ENCODE results near the gene ADH4. TPM values are rescaled to one million over a fixed set of nuclear protein-coding genes. Genes with fewer than 3 reads are reported as not detected.

The ADH4 gene
- total and polyA plus RNA-seq, 10 of the 15 experiments (the other 5 are each of a cell fraction or from before 2014, with no cell fraction given): not detected

DNA sequence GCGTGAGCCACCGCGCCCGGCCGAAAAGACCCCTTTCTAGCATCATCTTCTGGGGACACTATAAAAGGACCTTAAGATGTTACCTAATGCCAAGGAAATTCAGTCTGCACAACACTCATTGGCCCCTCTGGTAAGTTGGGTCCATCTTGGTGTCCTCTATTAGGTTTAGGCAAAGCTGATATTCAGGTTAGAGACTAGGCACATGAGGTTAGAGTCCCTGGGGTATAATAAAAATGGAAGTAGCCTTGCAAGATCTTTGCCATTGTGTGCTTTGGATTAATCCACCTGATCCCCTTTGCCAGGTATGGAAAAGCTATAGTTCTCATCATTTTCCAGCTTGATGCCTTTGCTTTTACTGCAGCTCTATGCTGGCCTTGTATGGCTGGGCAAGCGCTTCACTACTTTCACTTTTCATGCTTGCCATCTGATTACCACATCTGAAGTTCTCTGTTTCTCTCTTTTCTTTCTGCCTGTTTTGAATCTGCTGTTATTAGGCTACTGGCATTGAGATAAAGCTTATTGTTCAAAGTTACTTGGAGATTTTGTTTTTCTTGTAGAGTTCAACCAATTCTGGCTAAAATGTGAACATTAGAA lies 5.4 kb upstream of the ADH4 start:
- 0% methylated on average over 2 of the region's 6 CpGs for WGBS (ENCODE audit: insufficient coverage, insufficient replicate concordance, low lambda C conversion rate, missing lambda C conversion rate)
- SMC1A ChIA-PET (ENCODE audit: uncharacterized antibody, unreplicated experiment): no interaction called here

DNA sequence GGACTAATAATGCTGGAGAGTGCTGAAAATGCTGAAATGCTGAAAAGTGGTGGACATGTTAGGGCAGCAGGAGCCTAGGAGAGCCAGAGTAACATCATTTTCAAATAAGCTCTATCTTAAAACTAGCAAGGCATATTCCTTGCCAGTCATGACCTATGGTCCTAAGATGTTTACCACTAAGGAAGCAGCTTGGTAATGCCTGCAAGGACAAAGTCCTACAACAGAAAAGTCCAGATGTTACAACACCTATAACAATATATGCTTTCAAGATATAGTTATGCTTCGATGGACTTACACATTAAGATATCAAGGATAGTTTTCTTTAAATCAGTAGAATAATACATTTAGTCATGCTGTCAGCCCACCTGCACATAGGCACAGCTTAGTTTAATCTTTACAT lies 4.5 kb upstream of the ADH4 start:
- ChIA-PET CTCF (no interaction called here), SMC1A (ENCODE audit: uncharacterized antibody, unreplicated experiment) (no interaction called here), RAD21 (ENCODE audit: unreplicated experiment) (no interaction called here), POLR2A (no interaction called here)
- intact Hi-C loops (cut with micrococcal nuclease; ENCODE audit: unreplicated experiment) (no loop called here), in situ Hi-C loops (cut with MboI) (no loop called here)
- no peak overlapping the region for H3K9ac ChIP-seq (ENCODE audit: control insufficient read depth, insufficient read depth, low read length)
- no peaks in the 10 kb centered on the region for H3K27me3 ChIP-seq (replicated peaks in 1 of 2; ENCODE audit: control insufficient read depth in 2 of 2, insufficient read depth in 2 of 2, low read length in 1 of 2)
- H3K4me3 ChIP-seq: no peak overlapping the region
- TF ChIP-seq SP1 (IDR thresholded peaks at IDR 0.05; ENCODE audit: low read depth, low read length) (no peak), CBX3 (IDR thresholded peaks at IDR 0.05; ENCODE audit: borderline replicate concordance, low read depth) (no peak), POLR2A (IDR thresholded peaks at IDR 0.05; ENCODE audit: low read depth, low read length) (no peak), TARDBP (IDR thresholded peaks at IDR 0.05; ENCODE audit: borderline replicate concordance) (no peak), CEBPB (IDR thresholded peaks at IDR 0.05; ENCODE audit: borderline replicate concordance in 1 of 2, low read depth in 2 of 2, low read length in 2 of 2) (no peak), ATF7 (IDR thresholded peaks at IDR 0.05; ENCODE audit: low read depth) (no peak), HCFC1 (IDR thresholded peaks at IDR 0.05; ENCODE audit: low read length) (no peak), MTA2 (IDR thresholded peaks at IDR 0.05; ENCODE audit: low read depth) (no peak), ZNF207 (IDR thresholded peaks at IDR 0.05; ENCODE audit: borderline replicate concordance) (no peak), RELA (IDR thresholded peaks at IDR 0.05; ENCODE audit: borderline replicate concordance, partially characterized antibody) (no peak)
- TF ChIP-seq, protein P1, sequence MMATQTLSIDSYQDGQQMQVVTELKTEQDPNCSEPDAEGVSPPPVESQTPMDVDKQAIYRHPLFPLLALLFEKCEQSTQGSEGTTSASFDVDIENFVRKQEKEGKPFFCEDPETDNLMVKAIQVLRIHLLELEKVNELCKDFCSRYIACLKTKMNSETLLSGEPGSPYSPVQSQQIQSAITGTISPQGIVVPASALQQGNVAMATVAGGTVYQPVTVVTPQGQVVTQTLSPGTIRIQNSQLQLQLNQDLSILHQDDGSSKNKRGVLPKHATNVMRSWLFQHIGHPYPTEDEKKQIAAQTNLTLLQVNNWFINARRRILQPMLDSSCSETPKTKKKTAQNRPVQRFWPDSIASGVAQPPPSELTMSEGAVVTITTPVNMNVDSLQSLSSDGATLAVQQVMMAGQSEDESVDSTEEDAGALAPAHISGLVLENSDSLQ (IDR thresholded peaks at IDR 0.05): no peak
- TF ChIP-seq, protein P2, sequence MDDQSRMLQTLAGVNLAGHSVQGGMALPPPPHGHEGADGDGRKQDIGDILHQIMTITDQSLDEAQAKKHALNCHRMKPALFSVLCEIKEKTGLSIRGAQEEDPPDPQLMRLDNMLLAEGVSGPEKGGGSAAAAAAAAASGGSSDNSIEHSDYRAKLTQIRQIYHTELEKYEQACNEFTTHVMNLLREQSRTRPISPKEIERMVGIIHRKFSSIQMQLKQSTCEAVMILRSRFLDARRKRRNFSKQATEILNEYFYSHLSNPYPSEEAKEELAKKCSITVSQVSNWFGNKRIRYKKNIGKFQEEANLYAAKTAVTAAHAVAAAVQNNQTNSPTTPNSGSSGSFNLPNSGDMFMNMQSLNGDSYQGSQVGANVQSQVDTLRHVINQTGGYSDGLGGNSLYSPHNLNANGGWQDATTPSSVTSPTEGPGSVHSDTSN (IDR thresholded peaks at IDR 0.05; ENCODE audit: insufficient replicate concordance, low read depth, low read length): no peak
- no peaks in the 10 kb centered on the region for H3K36me3 ChIP-seq (ENCODE audit: control insufficient read depth in 2 of 2, insufficient read depth in 2 of 2, low read length in 1 of 2)
- FAIRE-seq (no peak), DNase-seq (ENCODE audit: low read depth, low spot score) (no peak), ATAC-seq (no peak)
- no peak overlapping the region for H2AFZ ChIP-seq (ENCODE audit: control insufficient read depth, low read depth, low read length)
- no peak overlapping the region for H3K4me2 ChIP-seq (ENCODE audit: control insufficient read depth, insufficient read depth)
- no peaks in the 10 kb centered on the region for H4K20me1 ChIP-seq (ENCODE audit: control insufficient read depth, insufficient read depth)
- WGBS (ENCODE audit: insufficient coverage, insufficient replicate concordance, low lambda C conversion rate, missing lambda C conversion rate): 44% methylated on average over 1 of the region's 1 CpG
- H3K27ac ChIP-seq (ENCODE audit: control insufficient read depth, insufficient read depth): no peak overlapping the region
- H3K9me3 ChIP-seq (replicated peaks; ENCODE audit: control insufficient read depth, insufficient read depth, low read length): no peaks in the 10 kb centered on the region
- no TSS peak for BruUV-seq (replicated peaks)
- H3K4me1 ChIP-seq (ENCODE audit: control insufficient read depth, insufficient read depth, low read length): no peaks in the 10 kb centered on the region
- H3K79me2 ChIP-seq (ENCODE audit: control insufficient read depth, insufficient read depth, low read length): no peaks in the 10 kb centered on the region

More for the DNA sequence above, 5.4 kb upstream of the ADH4 start:
- no peak for ATAC-seq
- no peak for FAIRE-seq
- Histone ChIP-seq H3K4me1 (ENCODE audit: control insufficient read depth, insufficient read depth, low read length) (no peaks in the 10 kb centered on the region), H4K20me1 (ENCODE audit: control insufficient read depth, insufficient read depth) (no peaks in the 10 kb centered on the region), H3K4me3 (no peak overlapping the region), H3K27me3 (replicated peaks in 1 of 2; ENCODE audit: control insufficient read depth in 2 of 2, insufficient read depth in 2 of 2, low read length in 1 of 2) (no peaks in the 10 kb centered on the region), H2AFZ (ENCODE audit: control insufficient read depth, low read depth, low read length) (no peak overlapping the region), H3K79me2 (ENCODE audit: control insufficient read depth, insufficient read depth, low read length) (no peaks in the 10 kb centered on the region), H3K9me3 (replicated peaks; ENCODE audit: control insufficient read depth, insufficient read depth, low read length) (no peaks in the 10 kb centered on the region), H3K36me3 (ENCODE audit: control insufficient read depth in 2 of 2, insufficient read depth in 2 of 2, low read length in 1 of 2) (no peaks in the 10 kb centered on the region), H3K9ac (ENCODE audit: control insufficient read depth, insufficient read depth, low read length) (no peak overlapping the region), H3K4me2 (ENCODE audit: control insufficient read depth, insufficient read depth) (no peak overlapping the region), H3K27ac (ENCODE audit: control insufficient read depth, insufficient read depth) (no peak overlapping the region)
- in situ Hi-C loops (cut with MboI) (no loop called here), intact Hi-C loops (cut with micrococcal nuclease; ENCODE audit: unreplicated experiment) (no loop called here)
- POLR2A ChIA-PET: no interaction called here
- no peak for DNase-seq (ENCODE audit: low read depth, low spot score)
- BruUV-seq (replicated peaks): no TSS peak
- TF ChIP-seq SMC3 (IDR thresholded peaks at IDR 0.05; ENCODE audit: borderline replicate concordance, low read length) (no peak), IKZF1 (conservative IDR thresholded peaks at IDR 0.05) (no peak), CHD1 (IDR thresholded peaks at IDR 0.05; ENCODE audit: low read depth, low read length) (no peak)
- CTCF ChIA-PET: interaction anchor here (1.3 kb wide), 1 partner anchor 30 kb away, joined by 4 read pairs; no protein-coding TSS in a partner anchor
- RAD21 ChIA-PET (ENCODE audit: unreplicated experiment): no interaction called here
